HL-60/S4 (cell line): ENCODE data around the gene RASSF9.

Experiments
- in situ Hi-C: fragments of 300-500 bp; cut with MboI; formaldehyde crosslinking; loops from 2 replicates; pipeline ENCODE4 v1.14.3; 2022; ENCODE audit warnings: low sequenced_read_pairs

Gene RASSF9

GRCh38 chr12:85823436-85824180, 12.6 kb downstream of the RASSF9 start:
- in situ Hi-C loops = no loop called here

- in situ Hi-C loops = no loop called here
Measured at GRCh38 chr12:85821759-85822158, 14.4 kb downstream of the RASSF9 start.

- in situ Hi-C loops = no loop called here
Measured at GRCh38 chr12:85821206-85821605, 15.0 kb downstream of the RASSF9 start.

- in situ Hi-C loops = no loop called here
Measured at GRCh38 chr12:85820101-85820500, 16.1 kb downstream of the RASSF9 start.

GRCh38 chr12:85814741-85815140, 21.5 kb downstream of the RASSF9 start:
- in situ Hi-C loops = no loop called here

GRCh38 chr12:85814071-85814470, 22.1 kb downstream of the RASSF9 start:
- in situ Hi-C loops = no loop called here

- in situ Hi-C loops = no loop called here
Measured at GRCh38 chr12:85809500-85809899, 26.7 kb downstream of the RASSF9 start.

GRCh38 chr12:85807730-85808129, 28.5 kb downstream of the RASSF9 start:
- in situ Hi-C loops = no loop called here

GRCh38 chr12:85805654-85806053, 30.6 kb downstream of the RASSF9 start:
- in situ Hi-C loops = no loop called here

- in situ Hi-C loops = no loop called here
Measured at GRCh38 chr12:85804663-85805062, 31.5 kb downstream of the RASSF9 start.

- in situ Hi-C loops = no loop called here
Measured at GRCh38 chr12:85803923-85804322, 32.3 kb downstream of the RASSF9 start.

- in situ Hi-C loops = no loop called here
Measured at GRCh38 chr12:85803231-85803630, 33.0 kb downstream of the RASSF9 start.

GRCh38 chr12:85798122-85798521, 38.1 kb downstream of the RASSF9 start:
- in situ Hi-C loops = no loop called here

- in situ Hi-C loops = no loop called here
Measured at GRCh38 chr12:85796001-85796400, 40.2 kb downstream of the RASSF9 start.

- in situ Hi-C loops = no loop called here
Measured at GRCh38 chr12:85794531-85794930, 41.7 kb downstream of the RASSF9 start.

GRCh38 chr12:85784096-85784720, 52.0 kb downstream of the RASSF9 start:
- in situ Hi-C loops = no loop called here

GRCh38 chr12:85782711-85783110, 53.5 kb downstream of the RASSF9 start:
- in situ Hi-C loops = no loop called here

- in situ Hi-C loops = no loop called here
Measured at GRCh38 chr12:85781766-85782165, 54.4 kb downstream of the RASSF9 start.

GRCh38 chr12:85779768-85780167, 56.4 kb downstream of the RASSF9 start:
- in situ Hi-C loops = no loop called here

GRCh38 chr12:85775091-85775490, 61.1 kb downstream of the RASSF9 start:
- in situ Hi-C loops = no loop called here

GRCh38 chr12:85765453-85765869, 70.7 kb downstream of the RASSF9 start:
- in situ Hi-C loops = no loop called here

GRCh38 chr12:85759623-85760022, 76.6 kb downstream of the RASSF9 start:
- in situ Hi-C loops = no loop called here

GRCh38 chr12:85759091-85759490, 77.1 kb downstream of the RASSF9 start:
- in situ Hi-C loops = no loop called here
